Mesothelial cell of epicardium (in vitro differentiated cells): ENCODE data around the gene CYP4Z1. TPM values are rescaled to one million over a fixed set of nuclear protein-coding genes. Genes with fewer than 3 reads are reported as not detected.

Source experiments
- total RNA-seq: library from RNA; stranded (reverse); gene quantifications from 3 replicates; pipeline ENCODE4 v1.2.1, GENCODE V29; 2021

CYP4Z1 gene
- total RNA-seq, 1 donor from 2014 or later, result not detected

Other genes starting within 250 kb of the CYP4Z1 start
- not detected in 3 replicates for gene CYP4A11, start 125.8 kb upstream of the CYP4Z1 start, total RNA-seq
- 0.36 to 0.94 TPM (median 0.62 TPM) in 3 replicates for gene CYP4X1, start 43.6 kb upstream of the CYP4Z1 start, total RNA-seq
- gene CYP4A22, start 70.2 kb downstream of the CYP4Z1 start, total RNA-seq, result not detected in 3 replicates
- gene PDZK1IP1, start 122.8 kb downstream of the CYP4Z1 start, total RNA-seq, result not detected in 3 replicates
- gene TAL1, start 165.0 kb downstream of the CYP4Z1 start, total RNA-seq, result 0.09 to 0.24 TPM in 2 of 3 replicates, not detected in the other
- gene STIL, start 246.9 kb downstream of the CYP4Z1 start, total RNA-seq, result 10.2 to 12.4 TPM (median 12.3 TPM) in 3 replicates